Mammary epithelial cell (primary cell): ENCODE measurements around the gene SREK1IP1.
"Not testable (repeated sequence)": the region's sequence is repeated elsewhere in the genome, so short reads cannot be mapped to it uniquely, and the experiment has no call there.

Source experiments
- EZH2 ChIP-seq: IDR thresholded peaks from 2 replicates; pipeline ENCODE4 v1.6.1; 2012; ENCODE audit warnings: low read length, inconsistent platforms, borderline replicate concordance
- TF ChIP-seq, protein P1 (sequence below), 2 donors: IDR thresholded peaks in 1 of 2; conservative IDR thresholded peaks in 1 of 2; 2 replicates each; pipeline ENCODE4 v1.5.1; 2011 to 2012; ENCODE audit warnings: inconsistent platforms in 2 of 2, low read length in 2 of 2, mild to moderate bottlenecking in 2 of 2, control low read depth in 1 of 2, low read depth in 1 of 2; ENCODE audit not compliant: insufficient read depth in 1 of 2; ENCODE audit errors: extremely low read depth in 1 of 2

DNA sequence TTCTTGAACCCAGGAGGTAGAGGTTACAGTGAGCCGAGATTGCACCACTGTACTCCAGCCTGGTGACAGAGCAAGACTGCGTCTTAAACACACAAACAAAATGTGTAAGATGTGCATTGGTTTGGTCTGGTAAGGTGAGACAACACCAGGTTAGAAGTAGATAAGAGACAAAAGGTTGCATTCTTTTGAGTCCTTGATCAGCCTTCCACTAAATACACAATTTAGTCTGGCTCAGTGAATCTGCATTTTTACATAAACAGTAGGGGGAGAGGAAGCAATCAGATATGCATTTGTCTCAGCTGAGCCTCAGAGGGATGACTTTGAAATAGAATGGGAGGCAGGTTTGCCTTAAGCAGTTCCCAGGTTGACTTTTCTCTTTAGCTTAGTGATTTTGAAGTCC is 62.4 kb downstream of the SREK1IP1 start:
- TF ChIP-seq, protein P1, sequence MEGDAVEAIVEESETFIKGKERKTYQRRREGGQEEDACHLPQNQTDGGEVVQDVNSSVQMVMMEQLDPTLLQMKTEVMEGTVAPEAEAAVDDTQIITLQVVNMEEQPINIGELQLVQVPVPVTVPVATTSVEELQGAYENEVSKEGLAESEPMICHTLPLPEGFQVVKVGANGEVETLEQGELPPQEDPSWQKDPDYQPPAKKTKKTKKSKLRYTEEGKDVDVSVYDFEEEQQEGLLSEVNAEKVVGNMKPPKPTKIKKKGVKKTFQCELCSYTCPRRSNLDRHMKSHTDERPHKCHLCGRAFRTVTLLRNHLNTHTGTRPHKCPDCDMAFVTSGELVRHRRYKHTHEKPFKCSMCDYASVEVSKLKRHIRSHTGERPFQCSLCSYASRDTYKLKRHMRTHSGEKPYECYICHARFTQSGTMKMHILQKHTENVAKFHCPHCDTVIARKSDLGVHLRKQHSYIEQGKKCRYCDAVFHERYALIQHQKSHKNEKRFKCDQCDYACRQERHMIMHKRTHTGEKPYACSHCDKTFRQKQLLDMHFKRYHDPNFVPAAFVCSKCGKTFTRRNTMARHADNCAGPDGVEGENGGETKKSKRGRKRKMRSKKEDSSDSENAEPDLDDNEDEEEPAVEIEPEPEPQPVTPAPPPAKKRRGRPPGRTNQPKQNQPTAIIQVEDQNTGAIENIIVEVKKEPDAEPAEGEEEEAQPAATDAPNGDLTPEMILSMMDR (conservative IDR thresholded peaks at IDR 0.05 in 1 of 2, IDR thresholded peaks at IDR 0.05 in 1 of 2; ENCODE audit: extremely low read depth in 1 of 2, insufficient read depth in 1 of 2, low read depth in 1 of 2, low read length in 2 of 2), result not testable (repeated sequence)
- TF ChIP-seq EZH2, result not testable (repeated sequence)
